Putamen (tissue), 1 donor: ENCODE measurements around the gene GSTK1.
"Not testable (repeated sequence)": the region's sequence is repeated elsewhere in the genome, so short reads cannot be mapped to it uniquely, and the experiment has no call there.

Experiments used
- DNase-seq: peaks from one replicate; pipeline ENCODE4 v3.0.0-alpha.2; 2016; ENCODE audit warnings: low spot score

GSTK1 gene

GRCh38 chr7:143279186-143280098, 16.2 kb downstream of the GSTK1 start:
- peak; percentile 89 for DNase-seq

GRCh38 chr7:143280160-143280559, 16.9 kb downstream of the GSTK1 start:
- DNase-seq: no peak

- DNase-seq: no peak
These were observed 17.3 kb downstream of the GSTK1 start for GRCh38 chr7:143280566-143280965.

GRCh38 chr7:143281529-143281928, 18.3 kb downstream of the GSTK1 start:
- no peak for DNase-seq

GRCh38 chr7:143282124-143282523, 18.9 kb downstream of the GSTK1 start:
- no peak for DNase-seq

GRCh38 chr7:143283381-143283780, 20.1 kb downstream of the GSTK1 start:
- DNase-seq: no peak

- no peak for DNase-seq
These were observed 21.6 kb downstream of the GSTK1 start, which contains the start of gene TMEM139 for GRCh38 chr7:143284591-143285469. Gene TMEM139 (plus strand): TSS chr7:143284958. CDS start chr7:143285958, 1,000 bp downstream.

GRCh38 chr7:143285470-143285778, 22.2 kb downstream of the GSTK1 start:
- DNase-seq: no peak

- peak; percentile 89 for DNase-seq
These were observed 22.7 kb downstream of the GSTK1 start for GRCh38 chr7:143285806-143286521.

- DNase-seq: peak; percentile 65
These were observed 23.3 kb downstream of the GSTK1 start for GRCh38 chr7:143286522-143286890.

- no peak for DNase-seq
These were observed 24.2 kb downstream of the GSTK1 start for GRCh38 chr7:143287339-143287934.

GRCh38 chr7:143287935-143288826, 24.9 kb downstream of the GSTK1 start, which contains the start of gene CASP2:
Gene CASP2 (plus strand): TSS chr7:143288351. CDS start chr7:143288456, 105 bp downstream.
- DNase-seq: peak; percentile 98

- DNase-seq: no peak
These were observed 25.6 kb downstream of the GSTK1 start for GRCh38 chr7:143288836-143289235.

- no peak for DNase-seq
These were observed 26.2 kb downstream of the GSTK1 start for GRCh38 chr7:143289421-143289820.

- not testable (repeated sequence) for DNase-seq
These were observed 26.6 kb downstream of the GSTK1 start for GRCh38 chr7:143289888-143290287.

GRCh38 chr7:143290293-143290692, 27.1 kb downstream of the GSTK1 start:
- DNase-seq: no peak

GRCh38 chr7:143292876-143293275, 29.6 kb downstream of the GSTK1 start:
- no peak for DNase-seq

GRCh38 chr7:143295870-143296269, 32.6 kb downstream of the GSTK1 start:
- no peak for DNase-seq

- no peak for DNase-seq
These were observed 33.4 kb downstream of the GSTK1 start for GRCh38 chr7:143296686-143297085.

GRCh38 chr7:143299346-143299745, 36.1 kb downstream of the GSTK1 start:
- no peak for DNase-seq

GRCh38 chr7:143299840-143300239, 36.6 kb downstream of the GSTK1 start:
- no peak for DNase-seq
